ENCODE data around the gene NRIP1.

Gene NRIP1

GRCh38 chr21:14916676-14917141, 148.1 kb downstream of the NRIP1 start:
- TF ChIP-seq, protein P1, sequence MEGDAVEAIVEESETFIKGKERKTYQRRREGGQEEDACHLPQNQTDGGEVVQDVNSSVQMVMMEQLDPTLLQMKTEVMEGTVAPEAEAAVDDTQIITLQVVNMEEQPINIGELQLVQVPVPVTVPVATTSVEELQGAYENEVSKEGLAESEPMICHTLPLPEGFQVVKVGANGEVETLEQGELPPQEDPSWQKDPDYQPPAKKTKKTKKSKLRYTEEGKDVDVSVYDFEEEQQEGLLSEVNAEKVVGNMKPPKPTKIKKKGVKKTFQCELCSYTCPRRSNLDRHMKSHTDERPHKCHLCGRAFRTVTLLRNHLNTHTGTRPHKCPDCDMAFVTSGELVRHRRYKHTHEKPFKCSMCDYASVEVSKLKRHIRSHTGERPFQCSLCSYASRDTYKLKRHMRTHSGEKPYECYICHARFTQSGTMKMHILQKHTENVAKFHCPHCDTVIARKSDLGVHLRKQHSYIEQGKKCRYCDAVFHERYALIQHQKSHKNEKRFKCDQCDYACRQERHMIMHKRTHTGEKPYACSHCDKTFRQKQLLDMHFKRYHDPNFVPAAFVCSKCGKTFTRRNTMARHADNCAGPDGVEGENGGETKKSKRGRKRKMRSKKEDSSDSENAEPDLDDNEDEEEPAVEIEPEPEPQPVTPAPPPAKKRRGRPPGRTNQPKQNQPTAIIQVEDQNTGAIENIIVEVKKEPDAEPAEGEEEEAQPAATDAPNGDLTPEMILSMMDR (IDR thresholded peaks at IDR 0.05; ENCODE audit: control insufficient read depth, insufficient read depth, low read depth, low read length, missing control alignments) = no peak
- no peak overlapping the region for H3K4me3 ChIP-seq (ENCODE audit: control insufficient read depth, low read depth, low read length)
- DNase-seq (ENCODE audit: low read depth) = no peak

GRCh38 chr21:14913638-14914037, 151.2 kb downstream of the NRIP1 start:
- TF ChIP-seq, protein P1 (IDR thresholded peaks at IDR 0.05; ENCODE audit: control insufficient read depth, insufficient read depth, low read depth, low read length, missing control alignments) = no peak

DNA sequence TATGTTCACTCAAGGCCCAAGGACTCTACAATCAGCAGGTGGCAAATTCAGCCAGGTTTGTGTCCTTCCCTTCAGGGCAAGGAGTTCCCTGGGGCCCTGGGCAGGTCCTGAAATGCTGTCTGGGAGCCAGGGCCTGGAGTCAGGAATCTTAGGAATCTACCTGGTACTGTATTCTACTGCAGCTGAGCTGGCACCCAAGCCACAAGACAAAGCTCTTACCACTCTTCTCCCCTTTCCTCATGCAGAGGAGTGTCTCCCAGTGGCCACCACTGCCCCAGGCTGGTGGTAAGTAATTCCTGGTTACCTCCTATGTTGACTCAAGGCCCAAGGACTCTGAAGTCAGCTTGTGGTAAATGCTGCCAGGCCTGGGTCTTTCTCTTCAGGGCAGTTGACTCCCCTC, 153.4 kb downstream of the NRIP1 start:
- TF ChIP-seq, protein P1 (IDR thresholded peaks at IDR 0.05; ENCODE audit: control insufficient read depth, insufficient read depth, low read depth, low read length, missing control alignments) = no peak

More at GRCh38 chr21:14913638-14914037, 151.2 kb downstream of the NRIP1 start:
- H3K4me3 ChIP-seq (ENCODE audit: control insufficient read depth, low read depth, low read length) = no peak overlapping the region
- DNase-seq (ENCODE audit: low read depth) = no peak

More for the DNA sequence above, 153.4 kb downstream of the NRIP1 start:
- no peak for DNase-seq (ENCODE audit: low read depth)
- no peak overlapping the region for H3K4me3 ChIP-seq (ENCODE audit: control insufficient read depth, low read depth, low read length)
